DMS114 treated with DMSO at 0.1 percent for 48 hours (cell line): ENCODE data around the gene STING1.
"Not testable (repeated sequence)": the region's sequence is repeated elsewhere in the genome, so short reads cannot be mapped to it uniquely, and the experiment has no call there.

Experiments
- DNase-seq: peaks from one replicate; lab custom pipeline; 2025; ENCODE audit not compliant: unreplicated experiment; lab: John Stamatoyannopoulos, UW

Gene STING1

DNA sequence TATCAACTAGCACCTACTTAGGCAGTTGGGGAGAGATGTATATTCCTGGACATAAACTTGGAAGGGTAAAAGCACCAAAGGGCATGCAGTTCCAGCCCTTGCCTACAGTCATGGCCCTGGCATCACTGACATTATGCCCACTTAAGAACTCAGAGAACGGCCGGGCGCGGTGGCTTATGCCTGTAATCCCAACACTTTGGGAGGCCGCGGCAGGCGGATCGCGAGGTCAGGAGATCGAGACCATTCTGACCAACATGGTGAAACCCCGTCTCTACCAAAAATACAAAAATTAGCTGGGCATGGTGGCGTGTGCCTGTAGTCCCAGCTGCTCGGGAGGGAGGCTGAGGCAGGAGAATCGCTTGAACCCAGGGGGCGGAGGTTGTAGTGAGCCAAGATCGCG is 42.1 kb downstream of the STING1 start:
- DNase-seq: not testable (repeated sequence)

DNA sequence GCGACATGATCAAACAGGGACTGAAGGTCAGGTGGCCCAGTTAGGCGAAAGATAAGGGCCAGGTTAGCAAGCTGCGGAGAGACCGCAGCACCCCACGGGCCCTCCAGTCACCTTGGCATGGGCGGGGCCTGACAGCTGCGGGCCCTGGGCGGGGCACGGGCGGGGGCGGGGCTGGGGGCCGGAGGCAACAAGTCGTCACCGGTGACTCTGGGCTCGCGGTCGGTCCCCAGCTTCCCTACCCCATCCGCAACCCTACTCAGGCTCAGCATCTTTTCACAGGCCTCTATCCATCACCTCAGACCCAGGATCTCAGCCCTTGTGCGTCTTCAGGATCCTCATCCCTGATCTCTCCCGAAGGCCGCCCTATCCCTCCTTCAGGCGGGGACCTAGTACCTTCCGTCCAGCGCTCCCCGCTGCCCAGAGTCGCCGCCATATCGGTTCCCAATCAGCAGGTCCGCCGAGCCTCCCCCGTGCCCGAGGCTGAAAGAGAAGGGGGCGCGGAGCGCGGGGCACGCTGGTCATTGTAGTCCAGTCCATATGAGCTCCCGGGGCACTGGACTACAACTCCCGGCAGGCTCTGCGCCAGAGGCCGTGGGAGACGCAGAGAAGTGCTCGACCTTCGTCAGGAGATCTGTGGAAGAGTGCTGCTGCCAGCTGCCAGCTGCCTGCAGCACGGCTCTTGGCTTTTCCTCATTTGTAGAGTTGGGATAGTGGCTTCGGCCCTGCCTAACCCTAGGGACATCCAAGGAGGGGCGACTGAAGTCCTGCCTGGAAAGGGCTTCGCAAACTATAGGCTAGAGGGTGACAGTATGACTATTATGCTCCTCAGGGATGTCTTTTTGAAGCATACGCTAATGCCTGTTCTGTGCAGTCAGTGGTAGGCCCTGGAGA is 43.3 kb downstream of the STING1 start, which contains the start of gene DNAJC18:
Gene DNAJC18 (minus strand): TSS at position 513 of the 891 bp plus-strand sequence. CDS start 80 bp downstream, at position 433.
- DNase-seq: peak; percentile 83

DNA sequence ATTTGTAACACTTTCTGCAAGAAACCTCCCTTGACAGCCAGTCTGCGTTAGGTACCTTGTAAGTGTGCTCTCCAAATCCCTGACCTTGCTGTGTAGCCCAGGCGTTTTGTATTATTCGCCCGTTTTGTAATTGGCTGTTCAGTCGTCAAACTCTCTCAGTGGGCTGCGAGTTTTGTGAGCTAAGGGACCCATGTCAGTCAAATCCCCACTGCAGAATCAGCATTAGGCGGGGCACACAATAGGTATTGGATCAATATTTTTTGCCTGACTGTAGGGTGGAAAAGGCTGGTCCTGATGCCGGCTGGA is 43.9 kb downstream of the STING1 start:
- no peak for DNase-seq

DNA sequence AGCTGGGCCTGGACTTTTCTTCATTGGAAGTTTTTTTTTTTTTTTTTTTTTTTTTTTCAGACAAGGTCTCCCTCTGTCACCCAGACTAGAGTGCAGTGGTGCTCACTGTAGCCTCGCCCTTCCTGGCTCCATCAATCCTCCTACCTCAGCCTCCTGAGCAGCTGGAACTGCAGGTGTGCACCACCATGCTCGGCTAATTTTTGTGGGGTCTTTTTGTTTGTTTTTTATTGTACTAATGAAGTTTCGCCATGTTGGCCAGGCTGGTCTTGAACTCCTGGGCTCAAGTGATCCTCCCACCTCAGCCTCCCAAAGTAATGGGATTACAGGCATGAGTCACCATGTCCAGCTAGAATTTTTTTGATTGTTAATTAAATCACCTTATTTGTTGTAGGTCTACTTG is 46.9 kb downstream of the STING1 start:
- DNase-seq: no peak

DNA sequence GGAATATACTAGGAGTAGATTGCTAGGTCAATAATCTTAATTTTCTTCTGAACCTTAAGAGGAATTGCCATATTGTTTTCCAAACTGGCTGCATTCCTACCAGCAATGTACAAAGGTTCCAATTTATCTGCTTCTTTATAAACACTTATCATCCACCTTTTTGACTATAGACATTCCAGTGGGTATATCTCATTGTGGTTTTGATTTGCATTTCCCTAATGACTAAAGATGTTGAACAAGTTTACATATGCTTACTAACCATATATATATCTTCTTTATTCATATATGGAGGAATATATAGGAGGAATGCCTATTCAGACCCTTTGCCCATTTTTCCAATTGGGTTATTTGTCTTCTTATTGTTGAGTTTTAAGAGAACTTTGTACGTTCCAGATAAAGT is 50.9 kb downstream of the STING1 start:
- no peak for DNase-seq

DNA sequence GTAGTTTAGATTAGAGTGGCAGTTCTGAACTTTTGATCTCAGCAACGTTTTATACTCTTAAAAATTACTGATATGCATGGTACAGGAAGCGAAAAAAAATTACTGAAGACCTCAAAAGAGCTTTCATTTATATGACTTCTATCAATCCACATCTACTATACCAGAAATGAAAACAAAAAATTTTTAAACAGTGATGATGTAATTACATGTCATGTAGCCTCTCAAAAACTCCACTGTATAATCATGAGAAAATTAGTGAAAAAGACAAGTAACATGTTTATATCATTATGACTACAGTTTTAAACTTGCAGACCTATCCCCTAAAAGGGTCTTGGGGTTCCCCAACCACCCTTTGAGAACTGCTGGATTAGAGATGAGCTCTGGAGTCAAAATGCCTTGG is 52.5 kb downstream of the STING1 start:
- DNase-seq: no peak

DNA sequence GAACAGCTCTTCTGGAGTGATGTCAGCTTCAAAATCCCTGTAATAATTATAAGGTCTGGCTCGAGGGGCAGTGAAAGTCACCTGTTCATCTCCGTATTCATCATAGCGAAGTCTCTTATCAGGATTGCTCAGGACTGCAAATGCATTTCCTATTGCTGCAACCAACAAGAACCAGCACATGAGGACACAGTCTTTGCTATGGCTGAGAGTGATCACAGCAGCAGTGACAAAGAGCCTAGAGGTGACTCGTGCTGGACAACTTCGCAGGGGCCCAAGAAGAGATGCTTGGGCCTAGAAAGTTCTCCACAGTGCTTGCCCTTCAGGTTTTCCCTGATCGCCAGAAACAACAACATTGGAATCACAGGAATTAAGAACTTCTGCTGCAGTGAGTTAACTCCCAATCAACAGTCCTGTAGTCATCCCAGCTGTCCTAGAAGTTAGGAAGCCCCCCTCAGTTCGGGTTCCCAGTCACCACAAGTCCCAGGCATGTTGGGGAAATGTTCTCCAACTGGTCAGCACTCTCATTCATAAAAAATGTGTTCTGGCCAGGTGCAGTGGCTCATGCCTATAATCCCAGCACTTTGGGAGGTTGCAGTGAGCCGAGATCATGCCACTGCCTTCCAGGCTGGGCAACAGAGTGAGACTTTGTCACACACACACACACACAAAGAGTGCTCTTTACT is 56.2 kb downstream of the STING1 start:
- no peak for DNase-seq
